Karpas-422 (cell line): ENCODE data around the gene TMCO4. TPM values are rescaled to one million over a fixed set of nuclear protein-coding genes. Genes with fewer than 3 reads are reported as not detected.
A peak's percentile ranks its signal among the peaks of the same experiment; 100 is the strongest.

Experiments
- DNase-seq: peaks from one replicate; pipeline ENCODE4 v3.0.0-alpha.2; 2015
- H2AFZ ChIP-seq: fragments of 200-600 bp; sonication (generic); 2 replicates; pipeline ENCODE4 v1.6.1; 2014; ENCODE audit warnings: antibody characterized with exemption, low read length, mixed read lengths
- H3K27ac ChIP-seq: fragments of 200-600 bp; sonication (generic); 2 replicates; pipeline ENCODE4 v1.5.1; 2014; ENCODE audit warnings: mild to moderate bottlenecking, low read length, moderate library complexity
- H3K27me3 ChIP-seq: fragments of 200-600 bp; sonication (generic); 2 replicates; pipeline ENCODE4 v1.6.1; 2014; ENCODE audit warnings: low read length, mixed read lengths
- H3K36me3 ChIP-seq: fragments of 200-600 bp; sonication (generic); 2 replicates; pipeline ENCODE4 v1.6.1; 2014; ENCODE audit warnings: low read length, mixed read lengths; ENCODE audit not compliant: insufficient read depth
- H3K4me1 ChIP-seq: fragments of 200-600 bp; sonication (generic); 2 replicates; pipeline ENCODE4 v1.6.1; 2014; ENCODE audit warnings: mild to moderate bottlenecking, low read length, mixed read lengths
- H3K4me2 ChIP-seq: fragments of 200-600 bp; sonication (generic); 2 replicates; pipeline ENCODE4 v1.6.1; 2014; ENCODE audit warnings: low read length, low read depth, mild to moderate bottlenecking; ENCODE audit not compliant: poor library complexity, severe bottlenecking
- H3K4me3 ChIP-seq: fragments of 200-600 bp; sonication (generic); 2 replicates; pipeline ENCODE4 v1.5.1; 2014; ENCODE audit warnings: mild to moderate bottlenecking, antibody characterized with exemption, low read length, mixed read lengths
- H3K79me2 ChIP-seq: fragments of 200-600 bp; sonication (generic); 2 replicates; pipeline ENCODE4 v1.6.1; 2014; ENCODE audit warnings: mild to moderate bottlenecking, low read length, mixed read lengths
- H3K9ac ChIP-seq: fragments of 200-600 bp; sonication (generic); 2 replicates; pipeline ENCODE4 v1.6.0; 2014; ENCODE audit warnings: low read length
- H3K9me2 ChIP-seq: fragments of 200-600 bp; sonication (generic), shearing (Covaris generic); replicated peaks from 2 replicates; pipeline ENCODE4 v1.6.0; 2014; ENCODE audit warnings: mild to moderate bottlenecking, low read length, moderate library complexity; ENCODE audit not compliant: insufficient read depth
- H3K9me3 ChIP-seq: fragments of 300-700, 200-600 bp; sonication (generic); 2 replicates; pipeline ENCODE4 v1.6.1; 2014; ENCODE audit warnings: low read length, mixed read lengths
- H4K20me1 ChIP-seq: fragments of 200-600 bp; sonication (generic); 2 replicates; pipeline ENCODE4 v1.6.1; 2014; ENCODE audit warnings: mild to moderate bottlenecking, antibody characterized with exemption, low read length, low read depth; ENCODE audit not compliant: insufficient read depth
- total RNA-seq: library from RNA; depleted of rRNA; stranded (reverse); fragments of >200 nt; shearing (Covaris generic); gene quantifications from 2 replicates; pipeline ENCODE4 v1.2.3, GENCODE V29; 2014; ENCODE audit warnings: low replicate concordance

The TMCO4 gene
- total RNA-seq, 1 experiment from 2014 or later = 9.9 TPM

GRCh38 chr1:19684677-19685076 lies 115.0 kb downstream of the TMCO4 start:
- no peaks in the 10 kb centered on the region for H3K9me3 ChIP-seq
- H3K4me2 ChIP-seq = no peak overlapping the region
- no peaks in the 10 kb centered on the region for H3K36me3 ChIP-seq
- no peak overlapping the region for H3K4me3 ChIP-seq
- H3K79me2 ChIP-seq = no peaks in the 10 kb centered on the region
- no peak overlapping the region for H3K9ac ChIP-seq
- no peak overlapping the region for H2AFZ ChIP-seq
- no peaks in the 10 kb centered on the region for H4K20me1 ChIP-seq
- no peaks in the 10 kb centered on the region for H3K4me1 ChIP-seq
- H3K27me3 ChIP-seq = no peaks in the 10 kb centered on the region
- no peaks in the 10 kb centered on the region for H3K9me2 ChIP-seq
- no peak overlapping the region for H3K27ac ChIP-seq
- no peak for DNase-seq

- Histone ChIP-seq H3K9me3 (no peaks in the 10 kb centered on the region), H3K4me2 (no peak overlapping the region), H3K36me3 (no peaks in the 10 kb centered on the region), H3K4me3 (no peak overlapping the region), H3K27ac (no peak overlapping the region), H3K79me2 (no peaks in the 10 kb centered on the region), H3K9ac (no peak overlapping the region), H3K27me3 (no peaks in the 10 kb centered on the region), H3K4me1 (no peaks in the 10 kb centered on the region), H3K9me2 (no peaks in the 10 kb centered on the region), H2AFZ (no peak overlapping the region), H4K20me1 (no peaks in the 10 kb centered on the region)
- no peak for DNase-seq
Measured at GRCh38 chr1:19683351-19683750, 116.4 kb downstream of the TMCO4 start.

- Histone ChIP-seq H3K9me2 (no peaks in the 10 kb centered on the region), H2AFZ (no peak overlapping the region), H3K9me3 (no peaks in the 10 kb centered on the region), H3K36me3 (no peaks in the 10 kb centered on the region), H3K79me2 (no peaks in the 10 kb centered on the region), H3K9ac (no peak overlapping the region), H4K20me1 (no peaks in the 10 kb centered on the region), H3K4me3 (no peak overlapping the region), H3K27me3 (no peaks in the 10 kb centered on the region), H3K4me1 (no peaks in the 10 kb centered on the region), H3K27ac (no peak overlapping the region), H3K4me2 (no peak overlapping the region)
- DNase-seq = no peak
Measured at GRCh38 chr1:19682901-19683300, 116.8 kb downstream of the TMCO4 start.

- H3K27me3 ChIP-seq = no peaks in the 10 kb centered on the region
- H3K9me3 ChIP-seq = no peaks in the 10 kb centered on the region
- no peak for DNase-seq
- no peak overlapping the region for H2AFZ ChIP-seq
- H3K36me3 ChIP-seq = no peaks in the 10 kb centered on the region
- H3K27ac ChIP-seq = no peak overlapping the region
- no peak overlapping the region for H3K4me3 ChIP-seq
- no peaks in the 10 kb centered on the region for H3K9me2 ChIP-seq
- no peaks in the 10 kb centered on the region for H4K20me1 ChIP-seq
- H3K9ac ChIP-seq = no peak overlapping the region
- no peaks in the 10 kb centered on the region for H3K4me1 ChIP-seq
- no peak overlapping the region for H3K4me2 ChIP-seq
- H3K79me2 ChIP-seq = no peaks in the 10 kb centered on the region
Measured at GRCh38 chr1:19682257-19682656, 117.5 kb downstream of the TMCO4 start.

- no peak overlapping the region for H3K27ac ChIP-seq
- no peak overlapping the region for H3K4me2 ChIP-seq
- no peak for DNase-seq
- no peak overlapping the region for H3K4me3 ChIP-seq
- no peak overlapping the region for H2AFZ ChIP-seq
- no peak overlapping the region for H3K9ac ChIP-seq
- no peaks in the 10 kb centered on the region for H3K36me3 ChIP-seq
- H3K9me3 ChIP-seq = no peaks in the 10 kb centered on the region
- H3K9me2 ChIP-seq = no peaks in the 10 kb centered on the region
- H3K4me1 ChIP-seq = no peaks in the 10 kb centered on the region
- no peaks in the 10 kb centered on the region for H3K27me3 ChIP-seq
- H3K79me2 ChIP-seq = no peaks in the 10 kb centered on the region
- H4K20me1 ChIP-seq = no peaks in the 10 kb centered on the region
Measured at GRCh38 chr1:19680644-19681043, 119.1 kb downstream of the TMCO4 start.

- H3K27me3 ChIP-seq = no peaks in the 10 kb centered on the region
- H3K9me3 ChIP-seq = no peaks in the 10 kb centered on the region
- H3K36me3 ChIP-seq = no peaks in the 10 kb centered on the region
- no peaks in the 10 kb centered on the region for H3K79me2 ChIP-seq
- no peak overlapping the region for H3K4me2 ChIP-seq
- H2AFZ ChIP-seq = no peak overlapping the region
- no peak overlapping the region for H3K27ac ChIP-seq
- no peaks in the 10 kb centered on the region for H3K9me2 ChIP-seq
- H3K4me3 ChIP-seq = no peak overlapping the region
- H3K9ac ChIP-seq = no peak overlapping the region
- DNase-seq = no peak
- no peaks in the 10 kb centered on the region for H3K4me1 ChIP-seq
- no peaks in the 10 kb centered on the region for H4K20me1 ChIP-seq
Measured at GRCh38 chr1:19679691-19680090, 120.0 kb downstream of the TMCO4 start.

- no peak overlapping the region for H3K4me3 ChIP-seq
- no peaks in the 10 kb centered on the region for H3K36me3 ChIP-seq
- no peaks in the 10 kb centered on the region for H3K27me3 ChIP-seq
- no peaks in the 10 kb centered on the region for H3K9me2 ChIP-seq
- no peaks in the 10 kb centered on the region for H4K20me1 ChIP-seq
- H2AFZ ChIP-seq = no peak overlapping the region
- H3K9ac ChIP-seq = no peak overlapping the region
- H3K9me3 ChIP-seq = no peaks in the 10 kb centered on the region
- no peaks in the 10 kb centered on the region for H3K79me2 ChIP-seq
- no peak overlapping the region for H3K4me2 ChIP-seq
- no peaks in the 10 kb centered on the region for H3K4me1 ChIP-seq
- no peak overlapping the region for H3K27ac ChIP-seq
- no peak for DNase-seq
Measured at GRCh38 chr1:19678931-19679453, 120.7 kb downstream of the TMCO4 start.

GRCh38 chr1:19678493-19678892 lies 121.2 kb downstream of the TMCO4 start:
- Histone ChIP-seq H3K9me3 (no peaks in the 10 kb centered on the region), H4K20me1 (no peaks in the 10 kb centered on the region), H3K4me3 (no peak overlapping the region), H3K79me2 (no peaks in the 10 kb centered on the region), H3K36me3 (no peaks in the 10 kb centered on the region), H3K9me2 (no peaks in the 10 kb centered on the region), H2AFZ (no peak overlapping the region), H3K27ac (no peak overlapping the region), H3K27me3 (no peaks in the 10 kb centered on the region), H3K4me2 (no peak overlapping the region), H3K9ac (no peak overlapping the region), H3K4me1 (no peaks in the 10 kb centered on the region)
- no peak for DNase-seq

- Histone ChIP-seq H3K27ac (no peak overlapping the region), H3K9me2 (no peaks in the 10 kb centered on the region), H3K79me2 (no peaks in the 10 kb centered on the region), H3K4me3 (no peak overlapping the region), H3K4me1 (no peaks in the 10 kb centered on the region), H2AFZ (no peak overlapping the region), H4K20me1 (no peaks in the 10 kb centered on the region), H3K4me2 (no peak overlapping the region), H3K36me3 (no peaks in the 10 kb centered on the region), H3K27me3 (no peaks in the 10 kb centered on the region), H3K9me3 (no peaks in the 10 kb centered on the region), H3K9ac (no peak overlapping the region)
- peak; percentile 75 for DNase-seq
Measured at GRCh38 chr1:19676438-19676922, 123.2 kb downstream of the TMCO4 start.
